Neural crest cell (in vitro differentiated cells): ENCODE measurements around the gene CKAP2L. TPM values are rescaled to one million over a fixed set of nuclear protein-coding genes. Genes with fewer than 3 reads are reported as not detected.

Experiments used
- DNase-seq: peaks from one replicate; pipeline ENCODE4 v3.0.0; 2021; ENCODE audit warnings: low read depth, mixed read lengths, low spot score
- H3K27ac Mint-ChIP-seq: one replicate; pipeline ENCODE4 v1.8.0; 2021; ENCODE audit warnings: mild to moderate bottlenecking, mixed read lengths; ENCODE audit not compliant: unreplicated experiment
- H3K27me3 Mint-ChIP-seq: 2 replicates; pipeline ENCODE4 v1.8.0; 2021; ENCODE audit warnings: low read depth, mild to moderate bottlenecking, mixed read lengths
- H3K36me3 Mint-ChIP-seq: 2 replicates; pipeline ENCODE4 v1.8.0; 2021; ENCODE audit warnings: low read depth, mild to moderate bottlenecking, mixed read lengths
- H3K4me1 Mint-ChIP-seq: 2 replicates; pipeline ENCODE4 v1.8.0; 2021; ENCODE audit warnings: mixed read lengths
- H3K4me3 Mint-ChIP-seq: one replicate; pipeline ENCODE4 v1.8.0; 2021; ENCODE audit warnings: mild to moderate bottlenecking, mixed read lengths
- H3K9me3 Mint-ChIP-seq: 2 replicates; pipeline ENCODE4 v1.8.0; 2021; ENCODE audit warnings: mixed read lengths
- long read RNA-seq: library from polyadenylated mRNA; unstranded; transcript quantifications from one replicate; pipeline ENCODE4 v2.0.0, GENCODE V29; 2020
- total RNA-seq: library from RNA; stranded (reverse); gene quantifications from 2 replicates; pipeline ENCODE4 v1.2.1, GENCODE V29; 2021
- TF ChIP-seq, protein P1 (sequence below): fragments of 200-600 bp; sonication (generic); conservative IDR thresholded peaks from 2 replicates; pipeline ENCODE4 v1.5.0; 2021; ENCODE audit warnings: antibody characterized with exemption, mild to moderate bottlenecking

Gene CKAP2L, protein sequence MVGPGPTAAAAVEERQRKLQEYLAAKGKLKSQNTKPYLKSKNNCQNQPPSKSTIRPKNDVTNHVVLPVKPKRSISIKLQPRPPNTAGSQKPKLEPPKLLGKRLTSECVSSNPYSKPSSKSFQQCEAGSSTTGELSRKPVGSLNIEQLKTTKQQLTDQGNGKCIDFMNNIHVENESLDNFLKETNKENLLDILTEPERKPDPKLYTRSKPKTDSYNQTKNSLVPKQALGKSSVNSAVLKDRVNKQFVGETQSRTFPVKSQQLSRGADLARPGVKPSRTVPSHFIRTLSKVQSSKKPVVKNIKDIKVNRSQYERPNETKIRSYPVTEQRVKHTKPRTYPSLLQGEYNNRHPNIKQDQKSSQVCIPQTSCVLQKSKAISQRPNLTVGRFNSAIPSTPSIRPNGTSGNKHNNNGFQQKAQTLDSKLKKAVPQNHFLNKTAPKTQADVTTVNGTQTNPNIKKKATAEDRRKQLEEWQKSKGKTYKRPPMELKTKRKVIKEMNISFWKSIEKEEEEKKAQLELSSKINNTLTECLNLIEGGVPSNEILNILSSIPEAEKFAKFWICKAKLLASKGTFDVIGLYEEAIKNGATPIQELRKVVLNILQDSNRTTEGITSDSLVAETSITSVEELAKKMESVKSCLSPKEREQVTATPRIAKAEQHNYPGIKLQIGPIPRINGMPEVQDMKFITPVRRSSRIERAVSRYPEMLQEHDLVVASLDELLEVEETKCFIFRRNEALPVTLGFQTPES
- 27.4 and 31.3 TPM in 2 replicates for total RNA-seq
- long read RNA-seq, full-length matches to known transcripts, result 3 of 114 reads
- long read RNA-seq, partial matches to known transcripts, result 98 of 114 reads
- long read RNA-seq, other reads (novel, unspliced or antisense), result 13 of 114 reads

DNA sequence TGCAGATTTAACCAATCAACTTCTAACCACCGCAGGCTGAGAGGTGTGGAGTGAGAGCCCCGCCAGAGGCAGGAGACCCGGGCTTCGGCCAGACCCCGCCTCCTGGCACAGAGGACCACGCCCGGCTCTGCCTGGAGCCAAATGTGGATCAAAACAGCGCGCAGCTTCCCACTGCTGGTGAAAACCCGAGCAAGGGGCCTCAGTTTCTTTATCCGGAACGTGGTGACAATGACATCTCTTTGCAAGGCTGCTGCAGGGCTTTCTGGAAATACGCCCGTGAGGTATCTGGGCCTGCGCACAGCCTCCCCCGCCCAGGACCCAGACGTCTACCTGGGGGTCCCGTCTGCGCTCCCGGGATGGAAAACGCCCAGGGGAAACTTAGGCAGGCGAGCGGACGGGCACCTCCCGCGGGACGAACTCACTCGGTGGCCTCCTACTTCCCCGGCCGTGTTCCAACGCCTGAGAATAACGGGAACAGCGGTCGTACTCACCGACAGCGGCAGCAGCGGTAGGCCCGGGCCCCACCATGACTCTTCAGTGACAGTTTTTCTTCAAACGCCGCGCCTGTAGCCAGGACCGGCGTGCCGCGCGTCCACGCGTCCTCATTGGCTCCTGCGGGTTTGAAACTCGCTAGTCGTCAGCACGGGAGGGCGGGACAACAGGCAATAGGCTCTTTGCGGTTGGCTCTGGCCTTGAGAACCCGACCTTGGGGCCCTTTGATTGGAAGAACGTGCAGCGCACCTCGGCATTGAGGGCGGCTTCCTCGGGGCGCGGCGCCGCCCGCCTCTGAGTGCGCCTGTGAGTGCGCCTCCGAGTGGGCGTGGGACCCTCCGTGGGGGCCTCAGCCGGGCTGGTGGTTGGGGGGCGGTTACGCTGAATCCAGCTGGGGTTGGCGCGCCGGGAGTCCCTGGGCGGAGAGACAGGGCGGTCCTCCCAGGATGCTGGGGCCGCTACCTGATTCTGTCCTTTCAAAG is at the start of gene CKAP2L:
Gene CKAP2L (minus strand): TSS at position 539 of the 974 bp plus-strand sequence. CDS start 11 bp downstream, at position 528.
- DNase-seq, result peak; percentile 85
- TF ChIP-seq, protein P1, sequence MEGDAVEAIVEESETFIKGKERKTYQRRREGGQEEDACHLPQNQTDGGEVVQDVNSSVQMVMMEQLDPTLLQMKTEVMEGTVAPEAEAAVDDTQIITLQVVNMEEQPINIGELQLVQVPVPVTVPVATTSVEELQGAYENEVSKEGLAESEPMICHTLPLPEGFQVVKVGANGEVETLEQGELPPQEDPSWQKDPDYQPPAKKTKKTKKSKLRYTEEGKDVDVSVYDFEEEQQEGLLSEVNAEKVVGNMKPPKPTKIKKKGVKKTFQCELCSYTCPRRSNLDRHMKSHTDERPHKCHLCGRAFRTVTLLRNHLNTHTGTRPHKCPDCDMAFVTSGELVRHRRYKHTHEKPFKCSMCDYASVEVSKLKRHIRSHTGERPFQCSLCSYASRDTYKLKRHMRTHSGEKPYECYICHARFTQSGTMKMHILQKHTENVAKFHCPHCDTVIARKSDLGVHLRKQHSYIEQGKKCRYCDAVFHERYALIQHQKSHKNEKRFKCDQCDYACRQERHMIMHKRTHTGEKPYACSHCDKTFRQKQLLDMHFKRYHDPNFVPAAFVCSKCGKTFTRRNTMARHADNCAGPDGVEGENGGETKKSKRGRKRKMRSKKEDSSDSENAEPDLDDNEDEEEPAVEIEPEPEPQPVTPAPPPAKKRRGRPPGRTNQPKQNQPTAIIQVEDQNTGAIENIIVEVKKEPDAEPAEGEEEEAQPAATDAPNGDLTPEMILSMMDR, result no peak
- peak within 1 kb of the TSS; percentile 98 for H3K27ac Mint-ChIP-seq
- H3K4me3 Mint-ChIP-seq, result peak within 1 kb of the TSS; percentile 100
- no peaks in the 10 kb centered on the region for H3K36me3 Mint-ChIP-seq
- H3K9me3 Mint-ChIP-seq, result no peaks in the 10 kb centered on the region
- peaks cover 30% of the 10 kb centered on the region for H3K4me1 Mint-ChIP-seq
- no peaks in the 10 kb centered on the region for H3K27me3 Mint-ChIP-seq

DNA sequence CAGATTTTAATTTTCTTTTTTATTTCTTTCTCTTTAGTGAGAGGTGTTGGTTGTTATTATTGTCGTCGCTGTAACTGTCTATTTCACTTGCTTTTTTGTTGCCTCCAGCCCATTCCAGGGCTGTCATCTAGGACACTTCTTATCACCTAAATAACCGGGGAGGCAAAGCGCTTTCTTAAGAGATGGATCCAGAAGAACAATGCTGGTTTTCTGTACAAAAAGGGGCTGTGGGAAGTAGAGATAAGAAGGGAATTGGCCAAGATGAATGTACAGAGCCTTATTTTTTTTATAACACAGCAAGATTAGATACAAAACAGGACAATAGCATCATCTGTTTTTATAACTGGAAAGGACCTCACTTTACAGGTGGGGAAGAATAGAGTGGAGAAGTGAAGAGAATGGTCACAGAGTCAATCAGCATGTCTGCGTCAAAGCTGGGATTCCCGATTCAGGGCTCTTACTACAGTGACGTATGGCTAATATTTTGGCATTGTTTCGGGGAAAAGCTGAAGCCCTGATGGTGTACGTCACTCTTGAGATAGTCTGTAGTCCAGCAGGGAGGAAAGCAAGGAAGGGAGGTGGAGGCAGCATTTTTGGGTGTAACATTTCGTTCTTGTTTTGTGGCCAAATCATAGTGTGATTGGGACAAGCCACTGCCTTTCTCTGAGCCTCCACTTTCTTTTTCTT is 49.0 kb upstream of the CKAP2L start:
- H3K4me1 Mint-ChIP-seq, result peaks cover 55% of the 10 kb centered on the region
- no peak overlapping the region for H3K4me3 Mint-ChIP-seq
- H3K27me3 Mint-ChIP-seq, result no peaks in the 10 kb centered on the region
- DNase-seq, result no peak
- TF ChIP-seq, protein P1, result no peak
- no peaks in the 10 kb centered on the region for H3K9me3 Mint-ChIP-seq
- no peaks in the 10 kb centered on the region for H3K36me3 Mint-ChIP-seq
- no peak overlapping the region for H3K27ac Mint-ChIP-seq

DNA sequence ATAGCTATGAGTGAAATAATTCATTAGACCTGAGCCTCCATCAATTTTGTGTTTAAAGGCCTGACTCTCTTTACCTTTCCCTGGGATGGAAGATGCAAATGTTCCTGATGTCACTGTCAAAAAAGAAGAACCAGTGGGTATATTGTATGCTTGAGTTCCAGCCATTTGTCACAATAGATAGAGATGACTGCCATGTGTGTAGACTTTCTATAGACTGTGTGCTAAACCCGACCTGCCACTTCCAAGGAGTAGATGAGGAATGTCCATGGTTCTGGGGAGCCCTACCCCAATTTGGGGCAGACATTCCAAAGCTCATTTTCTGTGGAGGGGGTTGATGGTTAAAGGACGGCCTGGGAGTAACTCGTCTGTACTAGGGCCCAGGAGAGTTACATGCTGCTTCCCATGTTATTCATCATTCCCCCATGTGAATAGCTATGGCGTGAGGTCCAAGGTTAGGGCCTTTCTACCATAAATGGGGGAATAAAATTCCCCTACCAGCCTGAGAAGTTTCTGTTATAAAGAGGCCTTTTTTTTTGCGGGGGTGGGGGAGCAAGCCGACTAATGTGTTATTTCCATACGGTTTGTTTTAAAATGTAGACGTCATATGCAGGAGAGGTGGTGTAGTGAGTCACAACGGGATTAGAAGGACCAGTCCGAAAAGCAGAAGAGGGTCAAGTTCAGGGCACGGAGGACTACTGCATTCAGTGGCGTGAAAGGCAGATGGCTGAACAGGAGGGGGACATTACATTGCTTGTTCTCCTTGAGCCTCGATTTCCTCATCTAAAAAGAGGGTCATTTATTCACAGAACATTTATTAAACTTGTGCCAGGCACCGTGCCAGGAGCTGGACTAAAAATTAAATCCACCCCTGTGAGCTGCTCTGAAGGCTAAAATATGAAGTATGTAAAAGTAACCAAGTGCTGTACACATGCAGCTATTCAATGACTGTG is 48.2 kb upstream of the CKAP2L start:
- Mint-ChIP-seq H3K27me3 (no peaks in the 10 kb centered on the region), H3K4me3 (no peak overlapping the region), H3K4me1 (peaks cover 47% of the 10 kb centered on the region), H3K36me3 (peaks cover under 1% of the 10 kb centered on the region), H3K27ac (peak overlapping the region; percentile 36), H3K9me3 (peaks cover 2% of the 10 kb centered on the region)
- DNase-seq, result no peak
- TF ChIP-seq, protein P1, result no peak

DNA sequence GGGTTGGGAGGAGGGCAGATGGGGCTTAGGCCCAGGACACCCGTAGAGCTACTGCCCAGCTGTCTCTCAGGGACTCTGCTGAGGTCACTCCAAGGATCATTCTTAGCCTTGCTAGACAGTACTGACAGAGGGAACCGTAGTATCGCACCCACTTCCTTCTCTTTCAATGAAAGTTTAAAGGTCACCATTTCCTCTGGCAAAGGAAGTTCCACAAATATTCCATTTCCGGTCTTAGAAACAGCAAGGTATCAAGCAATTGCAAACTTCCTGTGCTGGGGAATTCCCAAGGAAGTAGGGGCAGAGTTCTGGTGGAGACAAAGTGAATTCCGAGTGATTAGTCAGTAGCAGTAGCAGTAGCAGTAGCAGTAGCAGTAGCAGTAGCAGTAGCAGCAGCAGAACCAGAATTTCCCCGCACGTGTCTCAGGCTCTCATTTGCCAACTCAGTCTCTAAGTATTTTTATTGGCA is 47.5 kb upstream of the CKAP2L start:
- Mint-ChIP-seq H3K4me1 (peaks cover 42% of the 10 kb centered on the region), H3K9me3 (peaks cover 8% of the 10 kb centered on the region), H3K36me3 (peaks cover 6% of the 10 kb centered on the region), H3K27ac (peak overlapping the region; percentile 88), H3K27me3 (no peaks in the 10 kb centered on the region), H3K4me3 (no peak overlapping the region)
- TF ChIP-seq, protein P1, result no peak
- DNase-seq, result no peak
